ENCODE data around the gene KRTAP4-5. TPM values are rescaled to one million over a fixed set of nuclear protein-coding genes. Genes with fewer than 3 reads are reported as not detected.
A peak's percentile ranks its signal among the peaks of the same experiment; 100 is the strongest.
"Not testable (repeated sequence)": the region's sequence is repeated elsewhere in the genome, so short reads cannot be mapped to it uniquely, and the experiment has no call there.

Gene KRTAP4-5
- total RNA-seq, 2 donors from 2014 or later, result not detected

DNA sequence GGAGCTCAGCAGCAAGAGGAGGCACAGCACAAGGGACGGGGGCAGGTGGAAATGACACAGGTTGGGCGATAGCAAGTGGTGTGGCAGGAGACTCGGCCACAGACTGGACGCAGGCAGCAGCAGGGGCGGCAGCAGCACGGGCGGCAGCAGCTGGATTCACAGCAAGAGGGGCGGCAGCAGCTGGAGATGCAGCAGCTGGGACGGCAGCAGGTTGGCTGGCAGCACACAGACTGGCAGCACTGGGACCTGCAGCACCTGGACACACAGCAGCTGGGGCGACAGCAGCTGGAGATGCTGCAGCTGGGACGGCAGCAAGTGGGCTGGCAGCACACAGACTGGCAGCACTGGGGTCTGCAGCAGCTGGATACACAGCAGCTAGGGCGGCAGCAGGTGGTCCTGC is 9.8 kb downstream of the KRTAP4-5 start:
- H3K36me3 Mint-ChIP-seq (ENCODE audit: low read depth); H3K4me1 Mint-ChIP-seq; H3K9me3 ChIP-seq (ENCODE audit: control insufficient read depth, low read length, poor library complexity, severe bottlenecking); H3K27me3 Mint-ChIP-seq; DNase-seq; H3K27ac Mint-ChIP-seq; H3K4me3 Mint-ChIP-seq; ATAC-seq: not testable (repeated sequence)

DNA sequence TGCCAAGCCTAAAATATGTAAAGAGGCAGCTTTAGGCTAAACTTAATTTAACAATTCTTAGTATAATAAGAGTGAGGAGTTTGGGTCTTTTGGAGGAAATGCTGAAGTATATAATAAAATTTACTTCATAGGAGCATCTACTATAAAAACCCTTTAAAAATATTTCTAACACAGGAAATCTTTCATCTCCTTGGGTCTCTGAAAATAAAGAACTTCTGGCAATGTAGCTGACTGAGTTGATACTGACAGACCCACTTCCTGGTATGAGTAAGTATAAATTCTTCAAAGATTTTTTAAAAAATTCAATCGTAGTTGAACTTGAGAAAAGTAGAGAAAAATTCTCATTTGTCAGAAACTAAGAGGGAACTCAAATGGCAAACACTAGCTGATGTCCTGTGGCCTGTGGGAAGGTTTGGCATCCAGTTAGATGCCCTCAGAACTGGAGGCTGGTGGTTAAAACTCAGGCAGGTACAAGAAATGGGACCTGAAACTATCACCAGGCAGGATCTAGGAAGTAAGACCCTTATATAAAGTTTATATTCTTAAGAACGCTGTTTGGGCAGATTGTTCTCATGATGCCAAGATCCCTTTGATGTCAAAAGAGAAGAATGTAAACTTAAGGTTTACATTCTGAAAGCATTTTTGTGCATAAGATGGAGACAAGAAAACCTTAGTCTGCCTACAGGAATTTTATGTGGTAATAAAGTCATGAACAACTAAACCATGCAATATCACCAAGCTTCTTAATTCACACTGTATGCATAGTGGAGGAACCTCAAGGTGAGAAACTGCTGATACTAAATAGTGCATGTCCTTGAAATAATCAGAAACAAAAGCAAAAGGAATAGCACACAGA is 15.5 kb downstream of the KRTAP4-5 start:
- H3K4me1 Mint-ChIP-seq, result peaks cover 12% of the 10 kb centered on the region
- DNase-seq (no peak), ATAC-seq (peak; percentile 45)
- peaks cover 2% of the 10 kb centered on the region for H3K36me3 Mint-ChIP-seq (ENCODE audit: low read depth)
- no peaks in the 10 kb centered on the region for H3K27me3 Mint-ChIP-seq
- peak overlapping the region; percentile 63 for H3K27ac Mint-ChIP-seq
- no peak overlapping the region for H3K4me3 Mint-ChIP-seq
- no peaks in the 10 kb centered on the region for H3K9me3 ChIP-seq (ENCODE audit: control insufficient read depth, low read length, poor library complexity, severe bottlenecking)

DNA sequence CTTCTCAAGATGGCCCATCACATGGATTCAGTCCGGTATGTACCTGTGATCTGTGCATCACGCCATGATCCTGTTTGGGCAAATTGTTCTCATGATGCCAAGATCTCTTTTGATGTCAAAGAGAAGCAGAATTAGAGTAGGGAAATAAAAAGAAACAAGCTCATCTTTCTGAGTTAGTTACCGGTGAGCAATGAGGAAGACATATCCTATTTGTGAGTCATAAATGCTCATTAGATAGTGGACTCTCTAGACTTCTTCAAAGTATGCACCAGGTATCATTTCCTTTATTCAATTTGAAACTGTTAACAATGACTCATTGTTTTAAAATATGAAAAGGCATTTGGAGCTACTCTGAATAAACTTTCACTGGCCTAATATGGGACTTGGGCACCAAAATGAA is 17.6 kb downstream of the KRTAP4-5 start:
- DNase-seq (no peak), ATAC-seq (no peak)
- Mint-ChIP-seq H3K4me3 (no peak overlapping the region), H3K36me3 (ENCODE audit: low read depth) (no peaks in the 10 kb centered on the region), H3K27ac (no peak overlapping the region), H3K27me3 (no peaks in the 10 kb centered on the region), H3K4me1 (peaks cover 12% of the 10 kb centered on the region)
- H3K9me3 ChIP-seq (ENCODE audit: control insufficient read depth, low read length, poor library complexity, severe bottlenecking), result no peaks in the 10 kb centered on the region

DNA sequence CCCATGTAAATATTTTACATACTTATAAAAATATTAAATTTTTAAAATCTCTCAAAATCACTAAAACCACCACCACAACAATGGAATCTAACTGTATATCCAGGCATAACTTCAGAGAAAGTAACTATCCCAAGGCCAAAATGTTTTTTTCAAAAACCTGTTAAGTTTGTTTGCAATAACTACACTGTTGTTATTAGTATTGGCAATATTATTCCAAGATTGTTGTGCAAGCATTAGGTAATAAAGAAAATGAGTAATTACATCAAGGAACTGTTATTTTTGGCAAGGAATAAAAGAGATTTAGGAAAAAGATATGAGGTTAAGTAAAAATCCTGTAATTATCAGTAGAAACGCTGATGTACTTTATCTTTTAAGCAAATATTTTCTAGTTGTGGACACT is 22.3 kb downstream of the KRTAP4-5 start:
- no peak for ATAC-seq
- Mint-ChIP-seq H3K27me3 (no peaks in the 10 kb centered on the region), H3K4me3 (no peak overlapping the region), H3K27ac (no peak overlapping the region), H3K4me1 (peaks cover 28% of the 10 kb centered on the region), H3K36me3 (ENCODE audit: low read depth) (no peaks in the 10 kb centered on the region)
- DNase-seq, result no peak
- H3K9me3 ChIP-seq (ENCODE audit: control insufficient read depth, low read length, poor library complexity, severe bottlenecking), result no peaks in the 10 kb centered on the region

DNA sequence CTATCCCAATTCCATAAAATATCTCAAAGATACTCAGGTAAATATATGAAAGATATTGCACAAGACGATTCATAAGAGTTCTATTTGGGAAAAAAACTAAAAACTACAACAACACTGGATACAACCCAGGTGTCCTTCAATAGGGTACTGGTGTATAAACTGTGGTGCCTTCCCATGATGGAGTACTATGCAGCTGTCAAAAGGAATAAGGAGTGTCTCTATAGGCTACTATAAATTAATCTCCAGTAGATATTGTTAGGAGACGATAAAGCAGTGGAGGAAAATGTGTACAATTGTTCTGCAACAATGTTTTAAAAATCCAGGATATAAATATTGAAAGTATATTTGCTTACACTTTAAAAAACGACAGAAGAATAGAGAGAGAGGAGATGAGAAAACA is 23.2 kb downstream of the KRTAP4-5 start:
- Mint-ChIP-seq H3K27me3 (no peaks in the 10 kb centered on the region), H3K4me3 (no peak overlapping the region), H3K27ac (no peak overlapping the region), H3K4me1 (peaks cover 25% of the 10 kb centered on the region), H3K36me3 (ENCODE audit: low read depth) (no peaks in the 10 kb centered on the region)
- no peak for ATAC-seq
- no peak for DNase-seq
- no peaks in the 10 kb centered on the region for H3K9me3 ChIP-seq (ENCODE audit: control insufficient read depth, low read length, poor library complexity, severe bottlenecking)

DNA sequence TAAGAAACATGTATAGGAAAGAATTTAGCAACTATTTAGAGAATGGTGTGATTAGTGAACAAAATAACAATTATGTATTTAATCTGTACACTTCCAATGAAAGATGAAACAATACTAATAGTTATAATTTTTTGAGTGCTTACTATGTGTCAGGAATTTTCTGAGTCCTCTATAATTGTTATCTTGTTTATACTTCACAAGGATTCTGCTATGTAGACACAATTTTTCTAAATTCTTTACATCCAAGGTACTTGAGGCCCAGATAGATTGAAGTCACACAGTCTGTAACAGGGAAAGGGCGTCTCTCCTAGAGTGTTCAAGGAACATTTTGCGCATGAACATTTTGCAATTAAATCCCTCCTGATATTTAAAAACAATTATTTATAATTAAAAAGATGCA is 24.6 kb downstream of the KRTAP4-5 start:
- DNase-seq (no peak), ATAC-seq (no peak)
- H3K4me3 Mint-ChIP-seq, result peak overlapping the region; percentile 36
- peak overlapping the region; percentile 66 for H3K27ac Mint-ChIP-seq
- H3K27me3 Mint-ChIP-seq, result no peaks in the 10 kb centered on the region
- H3K4me1 Mint-ChIP-seq, result peaks cover 27% of the 10 kb centered on the region
- H3K36me3 Mint-ChIP-seq (ENCODE audit: low read depth), result no peaks in the 10 kb centered on the region
- H3K9me3 ChIP-seq (ENCODE audit: control insufficient read depth, low read length, poor library complexity, severe bottlenecking), result no peaks in the 10 kb centered on the region

DNA sequence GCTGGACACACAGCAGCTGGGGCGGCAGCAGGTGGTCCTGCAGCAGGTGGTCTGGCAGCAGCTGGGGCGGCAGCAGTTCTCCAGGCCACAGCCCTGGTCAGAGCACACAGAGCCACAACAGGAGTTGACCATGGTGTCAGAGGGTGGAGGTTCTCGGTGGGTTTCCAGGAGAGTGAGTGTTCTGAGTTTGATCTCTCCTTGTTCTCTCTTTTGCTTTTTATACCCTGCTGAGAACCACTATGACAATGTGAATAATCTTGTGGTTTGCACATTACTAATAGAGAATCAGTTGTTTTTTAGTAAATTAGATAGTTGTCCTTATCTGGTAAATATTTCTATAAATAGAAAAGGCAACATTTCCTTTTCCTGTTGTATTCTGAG is 25.6 kb downstream of the KRTAP4-5 start, which contains the start of gene KRTAP4-12:
Gene KRTAP4-12 (minus strand): TSS at position 192 of the 381 bp plus-strand sequence. CDS start 60 bp downstream, at position 132.
- Mint-ChIP-seq H3K27ac (peak within 1 kb of the TSS; percentile 66), H3K4me3 (peak within 1 kb of the TSS; percentile 80), H3K4me1 (peaks cover 27% of the 10 kb centered on the region)
- DNase-seq; H3K9me3 ChIP-seq (ENCODE audit: control insufficient read depth, low read length, poor library complexity, severe bottlenecking); ATAC-seq; H3K36me3 Mint-ChIP-seq (ENCODE audit: low read depth); H3K27me3 Mint-ChIP-seq: not testable (repeated sequence)

DNA sequence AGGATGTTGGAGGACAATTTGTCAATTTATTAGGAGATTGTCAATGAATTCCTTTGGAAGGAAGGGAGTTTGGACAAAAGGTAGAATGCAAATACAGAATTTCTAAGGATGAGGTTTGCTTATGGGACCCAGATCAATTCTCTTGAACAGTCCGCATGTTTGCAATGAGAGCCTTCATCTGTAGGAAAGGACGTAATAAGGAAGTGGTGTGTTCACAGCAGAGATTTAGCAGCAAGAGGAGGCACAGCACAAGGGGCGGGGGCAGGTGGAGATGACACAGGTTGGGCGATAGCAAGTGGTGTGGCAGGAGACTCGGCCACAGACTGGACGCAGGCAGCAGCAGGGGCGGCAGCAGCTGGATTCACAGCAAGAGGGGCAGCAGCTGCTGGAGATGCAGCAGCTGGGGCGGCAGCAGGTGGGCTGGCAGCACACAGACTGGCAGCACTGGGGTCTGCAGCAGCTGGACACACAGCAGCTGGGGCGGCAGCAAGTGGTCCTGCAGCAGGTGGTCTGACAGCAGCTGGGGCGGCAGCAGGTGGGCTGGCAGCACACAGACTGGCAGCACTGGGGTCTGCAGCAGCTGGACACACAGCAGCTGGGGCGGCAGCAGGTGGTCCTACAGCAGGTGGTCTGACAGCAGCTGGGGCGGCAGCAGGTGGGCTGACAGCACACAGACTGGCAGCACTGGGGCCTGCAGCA is 26.2 kb downstream of the KRTAP4-5 start:
- peak overlapping the region; percentile 25 for H3K27ac Mint-ChIP-seq

DNA sequence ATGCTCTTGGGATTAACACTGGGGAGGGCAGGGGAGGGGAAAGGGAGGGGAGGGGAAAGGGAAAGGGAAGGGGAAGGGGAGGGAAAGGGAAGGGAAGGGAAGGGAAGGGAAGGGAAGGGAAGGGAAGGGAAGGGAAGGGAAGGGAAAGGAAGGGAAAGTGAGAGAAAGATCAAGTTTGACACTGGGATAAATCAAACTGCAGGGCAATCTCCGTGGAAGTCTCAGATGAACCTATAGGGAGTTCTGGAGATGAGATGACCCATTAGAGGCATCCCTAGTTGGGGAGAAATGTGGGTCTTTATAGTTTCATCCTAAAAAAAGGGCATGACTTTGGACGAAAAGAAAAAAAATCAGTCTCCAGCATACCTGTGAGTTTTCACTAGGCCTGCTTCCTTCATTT is 27.9 kb downstream of the KRTAP4-5 start:
- H3K4me3 Mint-ChIP-seq, result no peak overlapping the region
- H3K9me3 ChIP-seq (ENCODE audit: control insufficient read depth, low read length, poor library complexity, severe bottlenecking), result no peaks in the 10 kb centered on the region
- H3K36me3 Mint-ChIP-seq (ENCODE audit: low read depth), result peaks cover 6% of the 10 kb centered on the region
- peaks cover 9% of the 10 kb centered on the region for H3K27me3 Mint-ChIP-seq
- no peak overlapping the region for H3K27ac Mint-ChIP-seq
- ATAC-seq, result no peak
- peaks cover 27% of the 10 kb centered on the region for H3K4me1 Mint-ChIP-seq
- DNase-seq, result no peak

More for the DNA sequence above, 26.2 kb downstream of the KRTAP4-5 start:
- not testable (repeated sequence) for DNase-seq; H3K27me3 Mint-ChIP-seq; ATAC-seq; H3K36me3 Mint-ChIP-seq (ENCODE audit: low read depth); H3K9me3 ChIP-seq (ENCODE audit: control insufficient read depth, low read length, poor library complexity, severe bottlenecking)
- H3K4me3 Mint-ChIP-seq, result peak overlapping the region; percentile 80
- peaks cover 27% of the 10 kb centered on the region for H3K4me1 Mint-ChIP-seq

DNA sequence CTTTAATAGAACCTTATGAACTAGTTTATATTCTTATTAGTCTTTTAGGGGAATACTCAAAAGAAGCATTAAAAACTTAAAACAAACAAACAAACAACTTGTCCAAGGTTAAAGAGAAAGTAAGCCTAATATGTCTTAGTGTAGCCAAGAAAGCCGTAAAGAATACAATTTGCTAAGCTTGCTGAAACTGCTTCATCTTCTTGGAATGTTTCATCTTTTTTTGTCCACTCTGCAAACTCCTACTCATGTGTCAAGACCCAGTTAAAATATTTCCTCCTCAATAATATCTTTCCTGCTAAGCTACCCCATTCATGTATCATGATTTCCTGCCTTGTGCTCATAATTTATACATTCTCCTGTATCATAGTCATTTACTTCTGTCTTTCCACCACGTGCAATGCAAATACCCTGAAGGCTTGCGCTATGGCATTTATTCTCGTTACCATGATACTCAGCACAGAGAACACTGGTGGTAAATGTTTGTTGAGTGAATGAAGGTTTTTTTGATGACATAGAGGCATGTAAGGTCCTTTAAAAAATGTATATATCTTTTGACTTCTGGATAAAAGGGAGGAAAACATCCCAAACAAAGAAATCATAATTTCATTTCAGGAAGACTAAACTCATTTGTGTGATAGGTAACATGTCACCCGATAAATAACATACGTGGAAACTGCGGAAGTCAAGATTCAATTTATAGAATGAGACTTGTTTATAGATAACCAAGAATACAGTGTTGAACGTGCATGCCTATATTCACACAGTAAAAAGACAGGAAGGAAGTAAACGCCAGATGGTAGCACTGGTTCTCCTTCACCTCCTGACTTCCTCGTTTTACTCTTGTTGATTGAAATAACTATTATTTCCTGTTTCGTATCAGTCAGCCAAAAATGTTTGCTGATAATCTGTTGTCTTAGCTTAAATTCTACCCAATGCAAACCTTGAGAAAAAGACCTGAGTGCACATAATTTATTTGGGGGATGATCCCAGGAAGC is 29.6 kb downstream of the KRTAP4-5 start:
- Mint-ChIP-seq H3K4me3 (peak overlapping the region; percentile 49), H3K27me3 (peaks cover 20% of the 10 kb centered on the region), H3K27ac (peak overlapping the region; percentile 49), H3K4me1 (peaks cover 24% of the 10 kb centered on the region)
- not testable (repeated sequence) for H3K36me3 Mint-ChIP-seq (ENCODE audit: low read depth); DNase-seq; H3K9me3 ChIP-seq (ENCODE audit: control insufficient read depth, low read length, poor library complexity, severe bottlenecking)
- peak; percentile 77 for ATAC-seq

DNA sequence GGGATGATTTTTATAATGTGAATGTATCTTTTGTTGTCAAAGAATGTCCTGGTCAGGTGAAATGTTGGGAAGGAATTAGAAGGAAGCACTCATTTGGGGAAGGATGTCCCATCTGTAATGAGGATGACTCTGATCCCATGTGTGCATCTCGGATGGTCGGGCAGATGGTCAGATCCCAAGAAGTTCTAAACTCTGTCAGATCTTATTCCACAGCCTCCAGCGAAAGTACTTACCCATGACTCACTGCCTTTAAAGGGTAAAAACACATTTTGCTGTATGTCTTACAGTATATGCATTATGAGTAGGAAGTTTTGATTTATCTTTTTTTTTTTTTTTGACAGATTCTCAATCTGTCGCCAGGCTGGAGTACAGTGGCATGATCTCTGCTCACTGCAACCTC is 30.9 kb downstream of the KRTAP4-5 start:
- H3K27me3 Mint-ChIP-seq, result peaks cover 20% of the 10 kb centered on the region
- no peak overlapping the region for H3K4me3 Mint-ChIP-seq
- no peaks in the 10 kb centered on the region for H3K9me3 ChIP-seq (ENCODE audit: control insufficient read depth, low read length, poor library complexity, severe bottlenecking)
- peaks cover 16% of the 10 kb centered on the region for H3K4me1 Mint-ChIP-seq
- DNase-seq, result no peak
- peaks cover 6% of the 10 kb centered on the region for H3K36me3 Mint-ChIP-seq (ENCODE audit: low read depth)
- no peak for ATAC-seq
- H3K27ac Mint-ChIP-seq, result no peak overlapping the region

DNA sequence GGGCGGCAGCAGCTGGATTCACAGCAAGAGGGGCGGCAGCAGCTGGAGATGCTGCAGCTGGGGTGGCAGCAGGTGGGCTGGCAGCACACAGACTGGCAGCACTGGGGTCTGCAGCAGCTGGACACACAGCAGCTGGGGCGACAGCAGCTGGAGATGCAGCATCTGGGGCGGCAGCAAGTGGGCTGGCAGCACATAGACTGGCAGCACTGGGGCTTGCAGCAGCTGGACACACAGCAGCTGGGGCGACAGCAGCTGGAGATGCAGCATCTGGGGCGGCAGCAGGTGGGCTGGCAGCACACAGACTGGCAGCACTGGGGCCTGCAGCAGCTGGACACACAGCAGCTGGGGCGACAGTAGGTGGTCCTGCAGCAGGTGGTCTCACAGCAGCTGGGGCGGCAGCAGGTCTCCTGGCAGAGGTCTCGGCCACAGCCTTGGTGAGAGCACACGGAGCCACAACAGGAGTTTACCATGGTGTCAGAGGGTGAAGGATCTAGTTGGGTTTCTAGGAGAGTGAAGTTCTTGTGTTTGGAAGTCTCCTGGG is 31.7 kb downstream of the KRTAP4-5 start, which contains the start of gene KRTAP4-11:
Gene KRTAP4-11 (minus strand): TSS at position 528 of the 541 bp plus-strand sequence. CDS start 58 bp downstream, at position 470.
- H3K27ac Mint-ChIP-seq, ATAC-seq, DNase-seq: not testable (repeated sequence)

More for the DNA sequence above, 31.7 kb downstream of the KRTAP4-5 start, which contains the start of gene KRTAP4-11:
- peaks cover 11% of the 10 kb centered on the region for H3K4me1 Mint-ChIP-seq
- H3K9me3 ChIP-seq (ENCODE audit: control insufficient read depth, low read length, poor library complexity, severe bottlenecking); H3K4me3 Mint-ChIP-seq; H3K36me3 Mint-ChIP-seq (ENCODE audit: low read depth): not testable (repeated sequence)
- H3K27me3 Mint-ChIP-seq, result peaks cover 20% of the 10 kb centered on the region

Measured in T-helper 17 cell (primary cell).